ENCODE results near the gene ZNF267.

Gene ZNF267

DNA sequence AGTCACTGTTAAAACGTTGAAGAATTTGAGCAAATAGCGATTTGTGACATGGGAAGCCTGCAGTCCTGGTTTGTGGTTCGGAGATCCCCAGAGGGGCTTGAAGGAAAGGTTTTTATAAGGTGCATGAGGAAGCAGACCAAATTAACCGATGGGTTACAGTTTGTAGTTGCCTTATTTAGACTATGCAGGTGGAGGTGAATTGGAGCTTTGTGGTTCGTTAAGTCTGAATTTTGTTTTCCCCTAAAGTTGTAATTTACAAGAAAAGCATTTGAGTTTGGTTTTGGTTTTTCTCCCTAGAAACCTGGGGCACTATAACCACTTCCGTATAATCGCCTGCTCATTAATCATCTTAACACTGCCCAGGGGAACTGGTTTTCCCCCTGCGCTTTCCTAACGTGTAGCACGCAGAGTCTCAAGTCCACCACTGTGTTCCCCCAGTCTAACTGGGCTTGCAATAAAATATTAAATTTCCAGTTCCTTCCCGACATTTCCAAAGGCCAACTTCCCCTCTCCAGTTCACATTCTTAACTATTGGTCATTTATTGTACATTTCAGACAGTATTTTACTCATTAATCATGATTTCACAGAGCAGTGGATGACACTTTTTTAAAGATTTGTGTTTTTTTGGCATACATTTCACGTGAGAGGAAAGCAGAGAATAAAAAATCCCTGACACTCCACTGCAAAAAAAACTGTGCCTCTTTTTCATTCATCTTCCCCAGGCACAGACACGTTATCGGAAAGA lies 932 bp downstream of the ZNF267 start:
- CTCF ChIA-PET = interaction anchor here (0.8 kb wide), 1 partner anchor 551 kb away, joined by 5 read pairs; no protein-coding TSS in a partner anchor
- H3K4me3 ChIP-seq (ENCODE audit: low read depth, low read length) = peak overlapping the region; percentile 84
- H3K36me3 ChIP-seq (ENCODE audit: control insufficient read depth in 2 of 2, insufficient read depth in 1 of 2, low read length in 2 of 2) = peaks cover 0 to 17% of the 10 kb centered on the region in 2 experiments; a peak in 2 of 3 replicates
- H3K4me1 ChIP-seq (ENCODE audit: control insufficient read depth, insufficient read depth, low read length) = peaks cover 21% of the 10 kb centered on the region
- peak overlapping the region; percentile 94 for H3K27ac ChIP-seq (ENCODE audit: extremely low read depth, low read depth, low read length)
- POLR2A ChIA-PET = interaction anchor here (0.5 to 1.9 kb wide), 8 partner anchors 8 to 757 kb away, joined by 3 to 17 read pairs (median 4); partner anchors contain the start of genes ARMC5, FUS and KAT8
- no peaks in the 10 kb centered on the region for H3K9me3 ChIP-seq (ENCODE audit: control insufficient read depth, insufficient read depth, low read depth, low read length)
- TF ChIP-seq, protein P1, sequence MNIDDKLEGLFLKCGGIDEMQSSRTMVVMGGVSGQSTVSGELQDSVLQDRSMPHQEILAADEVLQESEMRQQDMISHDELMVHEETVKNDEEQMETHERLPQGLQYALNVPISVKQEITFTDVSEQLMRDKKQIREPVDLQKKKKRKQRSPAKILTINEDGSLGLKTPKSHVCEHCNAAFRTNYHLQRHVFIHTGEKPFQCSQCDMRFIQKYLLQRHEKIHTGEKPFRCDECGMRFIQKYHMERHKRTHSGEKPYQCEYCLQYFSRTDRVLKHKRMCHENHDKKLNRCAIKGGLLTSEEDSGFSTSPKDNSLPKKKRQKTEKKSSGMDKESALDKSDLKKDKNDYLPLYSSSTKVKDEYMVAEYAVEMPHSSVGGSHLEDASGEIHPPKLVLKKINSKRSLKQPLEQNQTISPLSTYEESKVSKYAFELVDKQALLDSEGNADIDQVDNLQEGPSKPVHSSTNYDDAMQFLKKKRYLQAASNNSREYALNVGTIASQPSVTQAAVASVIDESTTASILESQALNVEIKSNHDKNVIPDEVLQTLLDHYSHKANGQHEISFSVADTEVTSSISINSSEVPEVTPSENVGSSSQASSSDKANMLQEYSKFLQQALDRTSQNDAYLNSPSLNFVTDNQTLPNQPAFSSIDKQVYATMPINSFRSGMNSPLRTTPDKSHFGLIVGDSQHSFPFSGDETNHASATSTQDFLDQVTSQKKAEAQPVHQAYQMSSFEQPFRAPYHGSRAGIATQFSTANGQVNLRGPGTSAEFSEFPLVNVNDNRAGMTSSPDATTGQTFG (tag by site-specific recombination; IDR thresholded peaks at IDR 0.05; ENCODE audit: borderline replicate concordance) = no peak
- no peak for TF ChIP-seq ZNF560 (tag by site-specific recombination; IDR thresholded peaks at IDR 0.05; ENCODE audit: borderline replicate concordance)
- TF ChIP-seq ZBTB20 (tag by site-specific recombination; IDR thresholded peaks at IDR 0.05) = no peak
- TF ChIP-seq ZNF561 (tag by site-specific recombination; IDR thresholded peaks at IDR 0.05; ENCODE audit: borderline replicate concordance) = no peak
- no peak for TF ChIP-seq ZNF416 (tag by site-specific recombination; IDR thresholded peaks at IDR 0.05)
- no peak for TF ChIP-seq ZNF169 (tag by site-specific recombination; IDR thresholded peaks at IDR 0.05)
- TF ChIP-seq, protein P2, sequence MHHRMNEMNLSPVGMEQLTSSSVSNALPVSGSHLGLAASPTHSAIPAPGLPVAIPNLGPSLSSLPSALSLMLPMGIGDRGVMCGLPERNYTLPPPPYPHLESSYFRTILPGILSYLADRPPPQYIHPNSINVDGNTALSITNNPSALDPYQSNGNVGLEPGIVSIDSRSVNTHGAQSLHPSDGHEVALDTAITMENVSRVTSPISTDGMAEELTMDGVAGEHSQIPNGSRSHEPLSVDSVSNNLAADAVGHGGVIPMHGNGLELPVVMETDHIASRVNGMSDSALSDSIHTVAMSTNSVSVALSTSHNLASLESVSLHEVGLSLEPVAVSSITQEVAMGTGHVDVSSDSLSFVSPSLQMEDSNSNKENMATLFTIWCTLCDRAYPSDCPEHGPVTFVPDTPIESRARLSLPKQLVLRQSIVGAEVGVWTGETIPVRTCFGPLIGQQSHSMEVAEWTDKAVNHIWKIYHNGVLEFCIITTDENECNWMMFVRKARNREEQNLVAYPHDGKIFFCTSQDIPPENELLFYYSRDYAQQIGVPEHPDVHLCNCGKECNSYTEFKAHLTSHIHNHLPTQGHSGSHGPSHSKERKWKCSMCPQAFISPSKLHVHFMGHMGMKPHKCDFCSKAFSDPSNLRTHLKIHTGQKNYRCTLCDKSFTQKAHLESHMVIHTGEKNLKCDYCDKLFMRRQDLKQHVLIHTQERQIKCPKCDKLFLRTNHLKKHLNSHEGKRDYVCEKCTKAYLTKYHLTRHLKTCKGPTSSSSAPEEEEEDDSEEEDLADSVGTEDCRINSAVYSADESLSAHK (tag by site-specific recombination; IDR thresholded peaks at IDR 0.05) = peak; percentile 46; the same call in 1 of the 2 replicates
- TF ChIP-seq ZNF558 (tag by site-specific recombination; IDR thresholded peaks at IDR 0.05) = no peak
- TF ChIP-seq PATZ1 (tag by site-specific recombination; IDR thresholded peaks at IDR 0.05) = peak; percentile 25; the same call in 1 of the 2 replicates
- 0 out of 2 replicates have a peak, but pooled peaks have one; percentile 15 for TF ChIP-seq SP2 (tag by site-specific recombination; IDR thresholded peaks at IDR 0.05)
- TF ChIP-seq PRDM6 (tag by site-specific recombination; IDR thresholded peaks at IDR 0.05) = peak; percentile 74
- TF ChIP-seq, protein P3, sequence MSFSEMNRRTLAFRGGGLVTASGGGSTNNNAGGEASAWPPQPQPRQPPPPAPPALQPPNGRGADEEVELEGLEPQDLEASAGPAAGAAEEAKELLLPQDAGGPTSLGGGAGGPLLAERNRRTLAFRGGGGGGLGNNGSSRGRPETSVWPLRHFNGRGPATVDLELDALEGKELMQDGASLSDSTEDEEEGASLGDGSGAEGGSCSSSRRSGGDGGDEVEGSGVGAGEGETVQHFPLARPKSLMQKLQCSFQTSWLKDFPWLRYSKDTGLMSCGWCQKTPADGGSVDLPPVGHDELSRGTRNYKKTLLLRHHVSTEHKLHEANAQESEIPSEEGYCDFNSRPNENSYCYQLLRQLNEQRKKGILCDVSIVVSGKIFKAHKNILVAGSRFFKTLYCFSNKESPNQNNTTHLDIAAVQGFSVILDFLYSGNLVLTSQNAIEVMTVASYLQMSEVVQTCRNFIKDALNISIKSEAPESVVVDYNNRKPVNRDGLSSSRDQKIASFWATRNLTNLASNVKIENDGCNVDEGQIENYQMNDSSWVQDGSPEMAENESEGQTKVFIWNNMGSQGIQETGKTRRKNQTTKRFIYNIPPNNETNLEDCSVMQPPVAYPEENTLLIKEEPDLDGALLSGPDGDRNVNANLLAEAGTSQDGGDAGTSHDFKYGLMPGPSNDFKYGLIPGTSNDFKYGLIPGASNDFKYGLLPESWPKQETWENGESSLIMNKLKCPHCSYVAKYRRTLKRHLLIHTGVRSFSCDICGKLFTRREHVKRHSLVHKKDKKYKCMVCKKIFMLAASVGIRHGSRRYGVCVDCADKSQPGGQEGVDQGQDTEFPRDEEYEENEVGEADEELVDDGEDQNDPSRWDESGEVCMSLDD (tag by site-specific recombination; IDR thresholded peaks at IDR 0.05) = no peak
- TF ChIP-seq, protein P4, sequence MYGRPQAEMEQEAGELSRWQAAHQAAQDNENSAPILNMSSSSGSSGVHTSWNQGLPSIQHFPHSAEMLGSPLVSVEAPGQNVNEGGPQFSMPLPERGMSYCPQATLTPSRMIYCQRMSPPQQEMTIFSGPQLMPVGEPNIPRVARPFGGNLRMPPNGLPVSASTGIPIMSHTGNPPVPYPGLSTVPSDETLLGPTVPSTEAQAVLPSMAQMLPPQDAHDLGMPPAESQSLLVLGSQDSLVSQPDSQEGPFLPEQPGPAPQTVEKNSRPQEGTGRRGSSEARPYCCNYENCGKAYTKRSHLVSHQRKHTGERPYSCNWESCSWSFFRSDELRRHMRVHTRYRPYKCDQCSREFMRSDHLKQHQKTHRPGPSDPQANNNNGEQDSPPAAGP (tag by site-specific recombination; IDR thresholded peaks at IDR 0.05) = no peak
- no peak for TF ChIP-seq ZNF155 (tag by site-specific recombination; IDR thresholded peaks at IDR 0.05)
- peak; percentile 88 for TF ChIP-seq ZBTB17 (tag by site-specific recombination; IDR thresholded peaks at IDR 0.05)
- no peak for TF ChIP-seq ZNF518A (tag by site-specific recombination; conservative IDR thresholded peaks at IDR 0.05; ENCODE audit: low read depth)
- TF ChIP-seq ZBTB1 (tag by site-specific recombination; IDR thresholded peaks at IDR 0.05) = no peak
- TF ChIP-seq ZNF521 (tag by site-specific recombination; IDR thresholded peaks at IDR 0.05) = no peak
